Measurements from ENCODE around the gene MADD. TPM values are rescaled to one million over a fixed set of nuclear protein-coding genes. Genes with fewer than 3 reads are reported as not detected.

Gene MADD
- total and polyA plus RNA-seq, 11 donors, result 22.6 to 60.6 (median 40.2) TPM

DNA sequence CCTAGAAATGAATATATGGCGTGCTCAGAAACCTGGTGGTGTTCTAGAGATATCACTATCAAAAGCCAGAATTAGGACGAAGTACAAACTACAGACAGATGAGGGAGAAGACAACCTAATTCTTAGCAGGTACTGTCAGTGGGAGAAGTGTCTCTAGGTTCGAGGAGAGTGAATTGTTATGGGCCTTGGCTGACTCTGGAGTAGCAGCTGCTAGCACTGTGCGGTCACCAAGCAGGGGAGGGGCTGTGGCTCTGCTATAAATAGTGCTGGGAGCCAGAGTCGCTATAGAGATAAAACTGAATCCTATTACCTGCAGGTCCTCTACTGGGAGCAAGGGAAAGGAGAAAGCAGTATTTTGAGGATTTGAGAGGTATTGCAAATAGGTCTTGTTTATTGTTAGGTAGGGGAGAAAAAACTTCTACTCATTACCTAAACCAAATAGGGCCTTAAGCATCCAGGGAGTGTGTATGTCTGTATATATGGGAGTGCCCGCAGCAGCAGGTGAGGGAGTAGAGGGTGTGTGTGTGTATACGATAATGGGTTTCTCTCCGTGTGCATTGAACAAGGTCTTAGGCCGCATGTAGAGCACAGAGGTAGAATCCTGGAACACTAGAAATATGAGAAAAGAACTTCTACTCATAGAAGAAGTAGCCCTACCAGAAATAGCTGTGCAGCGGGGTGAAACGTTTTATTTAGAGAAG lies 2.2 kb downstream of the MADD start:
- TF ChIP-seq POLR2A (IDR thresholded peaks at IDR 0.05), result no peak
- TF ChIP-seq, protein P1, sequence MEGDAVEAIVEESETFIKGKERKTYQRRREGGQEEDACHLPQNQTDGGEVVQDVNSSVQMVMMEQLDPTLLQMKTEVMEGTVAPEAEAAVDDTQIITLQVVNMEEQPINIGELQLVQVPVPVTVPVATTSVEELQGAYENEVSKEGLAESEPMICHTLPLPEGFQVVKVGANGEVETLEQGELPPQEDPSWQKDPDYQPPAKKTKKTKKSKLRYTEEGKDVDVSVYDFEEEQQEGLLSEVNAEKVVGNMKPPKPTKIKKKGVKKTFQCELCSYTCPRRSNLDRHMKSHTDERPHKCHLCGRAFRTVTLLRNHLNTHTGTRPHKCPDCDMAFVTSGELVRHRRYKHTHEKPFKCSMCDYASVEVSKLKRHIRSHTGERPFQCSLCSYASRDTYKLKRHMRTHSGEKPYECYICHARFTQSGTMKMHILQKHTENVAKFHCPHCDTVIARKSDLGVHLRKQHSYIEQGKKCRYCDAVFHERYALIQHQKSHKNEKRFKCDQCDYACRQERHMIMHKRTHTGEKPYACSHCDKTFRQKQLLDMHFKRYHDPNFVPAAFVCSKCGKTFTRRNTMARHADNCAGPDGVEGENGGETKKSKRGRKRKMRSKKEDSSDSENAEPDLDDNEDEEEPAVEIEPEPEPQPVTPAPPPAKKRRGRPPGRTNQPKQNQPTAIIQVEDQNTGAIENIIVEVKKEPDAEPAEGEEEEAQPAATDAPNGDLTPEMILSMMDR (IDR thresholded peaks at IDR 0.05), result no peak
- peaks cover 3 to 36% (median 32%) of the 10 kb centered on the region in 9 donors for H3K36me3 ChIP-seq
- intact Hi-C loops (cut with DNase I), result loop anchor here in 9 of 10 donors (1.0 to 10.0 kb wide), 8 partner anchors 45 to 136 kb away; partner anchors contain the start of genes MYBPC3 (in 4 of the 9), ARFGAP2 (in 2 of the 9) and SLC39A13 (in 1 of the 9)
- DNase-seq (peak in 3 of 5 donors; percentile 57 to 73 (median 66)), ATAC-seq (peak; percentile 31 to 60 (median 42))
- 42 to 53% (median 45%) methylated on average over 11 of the region's 11 CpGs for WGBS, 4 donors
- H3K27me3 ChIP-seq, result no peaks in the 10 kb centered on the region
- H3K9me3 ChIP-seq, result no peaks in the 10 kb centered on the region
- H3K4me3 ChIP-seq, result peak overlapping the region in 5 of 12 donors; percentile 1 to 95 (median 22)
- H3K27ac ChIP-seq, result peak overlapping the region in 11 of 12 donors; percentile 13 to 99 (median 97)
- peaks cover 0 to 49% (median 40%) of the 10 kb centered on the region in 12 donors for H3K4me1 ChIP-seq

DNA sequence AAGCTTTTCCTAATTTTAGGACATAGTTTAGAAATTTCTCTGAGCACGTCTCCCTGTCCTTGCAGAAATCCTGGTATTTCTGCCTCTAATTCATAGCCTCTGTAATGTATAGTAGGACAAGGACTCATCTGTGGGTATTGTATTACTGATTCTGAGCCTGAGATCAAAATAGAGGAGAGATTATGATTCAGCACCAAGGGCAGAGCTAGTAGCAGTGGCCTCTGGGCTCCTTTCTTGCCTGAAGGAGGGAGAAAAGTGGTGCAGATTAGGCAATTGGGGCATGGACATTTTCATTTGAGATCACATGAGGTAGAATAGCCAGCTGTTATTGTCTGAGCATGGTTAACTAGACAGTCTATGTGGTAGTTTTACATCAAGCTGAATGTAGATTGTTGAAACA lies 2.8 kb downstream of the MADD start:
- peak overlapping the region in 7 of 12 donors; percentile 3 to 99 (median 98) for H3K27ac ChIP-seq
- TF ChIP-seq, protein P1 (IDR thresholded peaks at IDR 0.05), result no peak
- TF ChIP-seq POLR2A (IDR thresholded peaks at IDR 0.05), result no peak
- H3K4me3 ChIP-seq, result peak overlapping the region in 1 of 12 donors; percentile 21
- 0% methylated on average over 1 of the region's 1 CpG for WGBS, 4 donors
- H3K36me3 ChIP-seq, result peaks cover 3 to 42% (median 38%) of the 10 kb centered on the region in 9 donors
- H3K4me1 ChIP-seq, result peaks cover 0 to 49% (median 39%) of the 10 kb centered on the region in 12 donors
- no peaks in the 10 kb centered on the region for H3K27me3 ChIP-seq
- H3K9me3 ChIP-seq, result no peaks in the 10 kb centered on the region
- no peak for DNase-seq
- intact Hi-C loops (cut with DNase I), result loop anchor here in 9 of 10 donors (1.0 to 10.0 kb wide), 8 partner anchors 45 to 136 kb away; partner anchors contain the start of genes MYBPC3 (in 4 of the 9), ARFGAP2 (in 2 of the 9) and SLC39A13 (in 1 of the 9)
- no peak for ATAC-seq

DNA sequence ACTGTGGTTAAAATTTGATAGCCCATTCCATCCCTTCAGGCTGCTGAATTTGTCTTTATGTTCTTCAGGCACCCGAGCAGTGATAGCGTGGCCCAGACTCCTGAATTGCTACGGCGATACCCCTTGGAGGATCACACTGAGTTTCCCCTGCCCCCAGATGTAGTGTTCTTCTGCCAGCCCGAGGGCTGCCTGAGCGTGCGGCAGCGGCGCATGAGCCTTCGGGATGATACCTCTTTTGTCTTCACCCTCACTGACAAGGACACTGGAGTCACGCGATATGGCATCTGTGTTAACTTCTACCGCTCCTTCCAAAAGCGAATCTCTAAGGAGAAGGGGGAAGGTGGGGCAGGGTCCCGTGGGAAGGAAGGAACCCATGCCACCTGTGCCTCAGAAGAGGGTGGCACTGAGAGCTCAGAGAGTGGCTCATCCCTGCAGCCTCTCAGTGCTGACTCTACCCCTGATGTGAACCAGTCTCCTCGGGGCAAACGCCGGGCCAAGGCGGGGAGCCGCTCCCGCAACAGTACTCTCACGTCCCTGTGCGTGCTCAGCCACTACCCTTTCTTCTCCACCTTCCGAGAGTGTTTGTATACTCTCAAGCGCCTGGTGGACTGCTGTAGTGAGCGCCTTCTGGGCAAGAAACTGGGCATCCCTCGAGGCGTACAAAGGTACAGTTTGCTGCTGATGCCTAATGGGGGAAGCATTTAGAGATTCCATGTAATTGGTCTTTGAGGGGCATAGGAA lies 4.7 kb downstream of the MADD start:
- H3K27ac ChIP-seq, result no peak overlapping the region
- WGBS, 4 donors, result 95 to 96% (median 96%) methylated on average over 18 to 28 of the region's 28 CpGs
- intact Hi-C loops (cut with DNase I), result loop anchor here in 9 of 10 donors (5.0 to 10.0 kb wide), 7 partner anchors 43 to 100 kb away; partner anchors contain the start of genes MYBPC3 (in 4 of the 9) and ARFGAP2 (in 2 of the 9)

More for the DNA sequence above, 4.7 kb downstream of the MADD start:
- Histone ChIP-seq H3K4me3 (no peak overlapping the region), H3K4me1 (peaks cover 0 to 40% (median 26%) of the 10 kb centered on the region in 12 donors), H3K36me3 (peaks cover 3 to 62% (median 58%) of the 10 kb centered on the region in 9 donors), H3K9me3 (no peaks in the 10 kb centered on the region), H3K27me3 (no peaks in the 10 kb centered on the region)
- DNase-seq (no peak), ATAC-seq (no peak)
- TF ChIP-seq, protein P1 (IDR thresholded peaks at IDR 0.05), result no peak
- TF ChIP-seq POLR2A (IDR thresholded peaks at IDR 0.05), result no peak

All from heart left ventricle (tissue), 16 donors.